ENCODE data around the gene LTB4R2. TPM values are rescaled to one million over a fixed set of nuclear protein-coding genes. Genes with fewer than 3 reads are reported as not detected.

LTB4R2 gene
- total and polyA plus RNA-seq, 2 of the 8 experiments (the other 6 are each of a cell fraction or from before 2014, with no cell fraction given) = 5.3 to 6.7 TPM

- H3K4ac ChIP-seq (replicated peaks; ENCODE audit: insufficient read length, low read depth, low read length) = no peak overlapping the region
- no peak for FAIRE-seq
- no peak overlapping the region for H2AK5ac ChIP-seq (ENCODE audit: low read depth, low read length)
- H3K18ac ChIP-seq (ENCODE audit: extremely low read depth, low read length) = no peak overlapping the region
- no peak overlapping the region for H4K91ac ChIP-seq (replicated peaks; ENCODE audit: insufficient read length, low read length)
- POLR2A ChIA-PET (ENCODE audit: partially characterized antibody) = interaction anchor here (1.2 to 3.8 kb wide), 3 partner anchors 16 to 52 kb away, joined by 3 to 26 read pairs (median 10); partner anchors contain the start of genes MDP1 and TINF2
- H3K79me2 ChIP-seq (ENCODE audit: control insufficient read depth in 1 of 2, insufficient read depth in 2 of 2, low read length in 2 of 2) = no peaks in the 10 kb centered on the region
- no peak overlapping the region for H2BK15ac ChIP-seq (ENCODE audit: low read length)
- H3K9ac ChIP-seq (replicated peaks in 1 of 4; ENCODE audit: extremely low read depth in 1 of 4, low read depth in 3 of 4, low read length in 3 of 4) = no peak overlapping the region
- H2BK20ac ChIP-seq (ENCODE audit: low read length) = no peak overlapping the region
- no peak overlapping the region for H3K56ac ChIP-seq (replicated peaks; ENCODE audit: insufficient read length, low read depth, low read length)
- no peak overlapping the region for H3K23ac ChIP-seq (ENCODE audit: insufficient read length)
- no peak overlapping the region for H3K27ac ChIP-seq (ENCODE audit: low read depth, low read length)
- no peak overlapping the region for H4K5ac ChIP-seq (ENCODE audit: insufficient read length, low read depth, low read length)
- no peaks in the 10 kb centered on the region for H3K9me3 ChIP-seq (ENCODE audit: insufficient read depth in 2 of 2, low read depth in 1 of 2, low read length in 1 of 2)
- H2BK12ac ChIP-seq (ENCODE audit: low read depth, low read length) = no peak overlapping the region
- H3K79me1 ChIP-seq (ENCODE audit: low read depth, low read length) = no peaks in the 10 kb centered on the region
- no peak overlapping the region for H3K4me2 ChIP-seq (ENCODE audit: insufficient read depth in 1 of 2, low read depth in 2 of 2, low read length in 2 of 2)
- H2BK5ac ChIP-seq (ENCODE audit: low read depth, low read length) = no peak overlapping the region
- no peaks in the 10 kb centered on the region; a peak in 1 of 7 replicates for H3K27me3 ChIP-seq (replicated peaks in 1 of 4; ENCODE audit: control insufficient read depth in 3 of 4, extremely low read depth in 1 of 4, insufficient read depth in 3 of 4, low read length in 3 of 4)
- WGBS, 2 experiments (ENCODE audit: extremely low coverage in 1 of 2, insufficient coverage in 1 of 2, insufficient read length in 1 of 2, insufficient replicate concordance in 2 of 2, low coverage in 1 of 2, low lambda C conversion rate in 2 of 2, missing lambda C conversion rate in 1 of 2) = 95% methylated on average over 9 of the region's 9 CpGs; no CpG with 5 or more reads in 1 of the 2 experiments
- no peak overlapping the region for H3K14ac ChIP-seq (ENCODE audit: insufficient read length)
- no peak overlapping the region for H2BK120ac ChIP-seq (replicated peaks; ENCODE audit: low read depth, low read length)
- H3K23me2 ChIP-seq (ENCODE audit: low read depth, low read length) = peaks cover 5% of the 10 kb centered on the region
- H3K36me3 ChIP-seq (ENCODE audit: control insufficient read depth in 2 of 4, insufficient read depth in 4 of 4, low read length in 3 of 4) = no peaks in the 10 kb centered on the region; a peak in 3 of 8 replicates
- H4K8ac ChIP-seq (ENCODE audit: extremely low read depth, insufficient read depth, low read length) = no peak overlapping the region
- DNase-seq (ENCODE audit: low read depth in 1 of 2, low spot score in 2 of 2) = no peak
- no peak overlapping the region for H3K4me3 ChIP-seq (ENCODE audit: extremely low read depth in 1 of 4, insufficient read depth in 2 of 4, low read depth in 3 of 4, low read length in 4 of 4)
- H3K4me1 ChIP-seq (replicated peaks in 1 of 4; ENCODE audit: control insufficient read depth in 3 of 4, insufficient read depth in 4 of 4, low read length in 3 of 4) = peaks cover 0 to 5% (median 2%) of the 10 kb centered on the region in 4 experiments; a peak in 4 of 7 replicates
- no peak overlapping the region for H2AFZ ChIP-seq (ENCODE audit: low read length)
- H4K20me1 ChIP-seq (replicated peaks in 1 of 2; ENCODE audit: control insufficient read depth in 1 of 2, insufficient read depth in 2 of 2, low read length in 2 of 2) = peaks cover 0 to 2% of the 10 kb centered on the region in 2 experiments
- CTCF ChIA-PET (ENCODE audit: partially characterized antibody) = interaction anchor here (0.6 to 8.6 kb wide), 6 partner anchors 15 to 1012 kb away, joined by 4 to 94 read pairs (median 34); partner anchors contain the start of genes CIDEB, DHRS1, LTB4R2 and NOP9
- TF ChIP-seq RAD21 (IDR thresholded peaks at IDR 0.05 in 1 of 2, conservative IDR thresholded peaks at IDR 0.05 in 1 of 2; ENCODE audit: low read depth in 2 of 2, low read length in 2 of 2) (no peak), KDM5A (IDR thresholded peaks at IDR 0.05; ENCODE audit: low read length) (no peak), POLR2A (IDR thresholded peaks at IDR 0.05; ENCODE audit: control extremely low read depth in 1 of 2, low read depth in 2 of 2, low read length in 2 of 2) (no peak), CBX5 (IDR thresholded peaks at IDR 0.05; ENCODE audit: low read depth, low read length) (no peak), CBX8 (IDR thresholded peaks at IDR 0.05; ENCODE audit: borderline replicate concordance, low read depth, low read length) (no peak), BCL11A (IDR thresholded peaks at IDR 0.05; ENCODE audit: low read depth in 2 of 2, low read length in 2 of 2) (no peak), GTF2F1 (IDR thresholded peaks at IDR 0.05; ENCODE audit: borderline replicate concordance, low read depth, low read length) (no peak), GABPA (IDR thresholded peaks at IDR 0.05; ENCODE audit: borderline replicate concordance, insufficient read depth, low read length) (no peak), USF2 (IDR thresholded peaks at IDR 0.05; ENCODE audit: low read length) (no peak), TBP (IDR thresholded peaks at IDR 0.05; ENCODE audit: low read depth, low read length) (no peak), POLR2AphosphoS5 (IDR thresholded peaks at IDR 0.05; ENCODE audit: low read depth, low read length) (no peak), EP300 (IDR thresholded peaks at IDR 0.05; ENCODE audit: borderline replicate concordance in 1 of 2, low read depth in 2 of 2, low read length in 2 of 2) (no peak), TCF12 (IDR thresholded peaks at IDR 0.05; ENCODE audit: low read depth, low read length) (no peak)
Observed at GRCh38 chr14:24268225-24268624, 41.7 kb upstream of the LTB4R2 start.
